SH-SY5Y (cell line): Measurements from ENCODE around the gene OR8A1.

Experiments
- GATA2 ChIP-seq: IDR thresholded peaks from 2 replicates; pipeline ENCODE4 v1.6.1; 2011; ENCODE audit warnings: mild to moderate bottlenecking, low read depth, low read length
- GATA3 ChIP-seq: IDR thresholded peaks from 2 replicates; pipeline ENCODE4 v1.6.1; 2011; ENCODE audit warnings: low read depth, mild to moderate bottlenecking, low read length, moderate library complexity

DNA sequence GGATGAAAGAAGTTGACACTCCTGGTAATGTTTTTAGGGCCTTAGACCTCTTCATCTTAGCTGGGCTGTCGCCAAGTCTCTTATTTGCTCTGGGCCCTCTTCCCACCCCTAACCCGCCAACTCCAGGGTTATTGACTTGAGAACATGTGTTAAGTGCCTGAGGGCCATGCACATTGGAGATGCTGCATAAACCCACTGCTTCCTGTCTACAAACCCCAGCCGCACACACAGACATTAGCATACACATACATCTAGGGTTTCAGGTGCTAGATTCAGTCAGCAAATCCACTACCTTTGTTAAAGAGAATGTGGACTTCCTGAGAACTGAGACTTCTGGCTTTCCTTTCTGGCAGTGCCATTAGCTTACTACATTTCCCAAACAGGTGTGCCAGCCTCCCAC is 42.2 kb downstream of the OR8A1 start:
- no peak for TF ChIP-seq GATA2
- no peak for TF ChIP-seq GATA3
